ENCODE measurements around the gene MAML2.

DNA sequence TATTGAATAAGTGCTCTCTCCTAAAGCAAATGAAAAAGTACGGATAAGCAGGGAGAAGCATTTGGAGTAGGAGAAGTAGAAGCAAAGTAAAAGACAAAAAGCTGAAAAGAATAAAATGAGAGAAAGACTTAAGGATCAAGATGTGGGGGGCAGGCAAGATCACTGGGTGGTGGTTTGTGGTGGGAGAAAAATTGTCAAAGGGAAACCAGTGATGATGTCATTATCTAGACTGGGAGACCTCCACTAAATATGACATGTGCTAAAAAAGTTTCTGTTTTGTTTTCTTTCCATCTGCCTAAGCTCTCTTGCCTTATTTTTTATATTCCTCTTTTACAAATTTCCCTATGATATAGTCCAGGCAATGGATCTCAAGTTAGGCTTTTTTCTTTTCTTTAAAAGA lies 14.8 kb upstream of the MAML2 start:
- TF ChIP-seq, protein P1, sequence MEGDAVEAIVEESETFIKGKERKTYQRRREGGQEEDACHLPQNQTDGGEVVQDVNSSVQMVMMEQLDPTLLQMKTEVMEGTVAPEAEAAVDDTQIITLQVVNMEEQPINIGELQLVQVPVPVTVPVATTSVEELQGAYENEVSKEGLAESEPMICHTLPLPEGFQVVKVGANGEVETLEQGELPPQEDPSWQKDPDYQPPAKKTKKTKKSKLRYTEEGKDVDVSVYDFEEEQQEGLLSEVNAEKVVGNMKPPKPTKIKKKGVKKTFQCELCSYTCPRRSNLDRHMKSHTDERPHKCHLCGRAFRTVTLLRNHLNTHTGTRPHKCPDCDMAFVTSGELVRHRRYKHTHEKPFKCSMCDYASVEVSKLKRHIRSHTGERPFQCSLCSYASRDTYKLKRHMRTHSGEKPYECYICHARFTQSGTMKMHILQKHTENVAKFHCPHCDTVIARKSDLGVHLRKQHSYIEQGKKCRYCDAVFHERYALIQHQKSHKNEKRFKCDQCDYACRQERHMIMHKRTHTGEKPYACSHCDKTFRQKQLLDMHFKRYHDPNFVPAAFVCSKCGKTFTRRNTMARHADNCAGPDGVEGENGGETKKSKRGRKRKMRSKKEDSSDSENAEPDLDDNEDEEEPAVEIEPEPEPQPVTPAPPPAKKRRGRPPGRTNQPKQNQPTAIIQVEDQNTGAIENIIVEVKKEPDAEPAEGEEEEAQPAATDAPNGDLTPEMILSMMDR (conservative IDR thresholded peaks at IDR 0.05): no peak
- no peak for TF ChIP-seq EZH2 (IDR thresholded peaks at IDR 0.05; ENCODE audit: low read depth)

All from PC-9 (cell line).